RWPE1 (cell line): ENCODE results near the gene ITGA2B.
A peak's percentile ranks its signal among the peaks of the same experiment; 100 is the strongest.

Source experiments
- CTCF ChIA-PET: fragments of 350-600 bp; sonication (Branson Sonifier 250); formaldehyde crosslinking; extraction: SDS; loops from one replicate; lab custom pipeline; 2021; lab: Yijun Ruan, JAX
- POLR2A ChIA-PET: fragments of 400-600 bp; formaldehyde crosslinking; extraction: SDS; loops from one replicate; lab custom pipeline; 2020; ENCODE audit warnings: antibody characterized with exemption; ENCODE audit not compliant: low non-redundant PET; lab: Yijun Ruan, JAX
- DNase-seq: peaks from one replicate; pipeline ENCODE4 v3.0.0; 2012; ENCODE audit warnings: low spot score
- H3K27ac ChIP-seq: fragments of 450-650 bp; 2 replicates; pipeline ENCODE4 v1.5.1; 2017
- TF ChIP-seq, protein P1 (sequence below): fragments of 450-650 bp; conservative IDR thresholded peaks from 2 replicates; pipeline ENCODE4 v1.5.1; 2017; ENCODE audit warnings: low read depth, mild to moderate bottlenecking

ITGA2B gene

DNA sequence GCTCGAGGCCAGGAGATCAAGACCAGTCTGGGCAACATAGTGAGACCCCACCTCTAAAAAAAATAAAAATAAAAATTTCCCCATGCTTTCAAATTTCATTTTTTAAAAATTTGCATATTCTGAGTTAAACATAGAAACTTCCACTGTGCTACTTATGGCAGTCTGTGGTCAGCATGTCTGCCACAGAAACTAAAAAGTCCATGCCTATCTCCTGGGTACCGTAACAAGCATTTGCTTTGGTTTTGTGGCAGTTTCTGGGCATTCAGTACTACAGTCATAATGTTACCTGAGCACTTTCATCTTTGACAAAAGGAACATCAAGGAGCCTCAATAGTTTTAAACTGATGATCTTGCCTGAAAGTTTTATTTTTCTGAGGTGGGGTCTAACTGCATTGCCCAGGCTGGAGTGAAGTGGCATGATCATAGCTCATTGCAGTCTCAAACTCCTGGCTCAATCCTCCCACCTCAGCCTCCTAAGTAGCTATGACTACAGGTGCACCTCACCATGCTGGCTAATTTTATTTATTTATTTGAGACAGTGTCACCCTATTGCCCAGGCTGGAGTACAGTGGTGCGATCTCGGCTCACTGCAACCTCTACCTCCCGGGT, 13.2 kb upstream of the ITGA2B start:
- no peak overlapping the region for H3K27ac ChIP-seq
- no peak for DNase-seq
- TF ChIP-seq, protein P1, sequence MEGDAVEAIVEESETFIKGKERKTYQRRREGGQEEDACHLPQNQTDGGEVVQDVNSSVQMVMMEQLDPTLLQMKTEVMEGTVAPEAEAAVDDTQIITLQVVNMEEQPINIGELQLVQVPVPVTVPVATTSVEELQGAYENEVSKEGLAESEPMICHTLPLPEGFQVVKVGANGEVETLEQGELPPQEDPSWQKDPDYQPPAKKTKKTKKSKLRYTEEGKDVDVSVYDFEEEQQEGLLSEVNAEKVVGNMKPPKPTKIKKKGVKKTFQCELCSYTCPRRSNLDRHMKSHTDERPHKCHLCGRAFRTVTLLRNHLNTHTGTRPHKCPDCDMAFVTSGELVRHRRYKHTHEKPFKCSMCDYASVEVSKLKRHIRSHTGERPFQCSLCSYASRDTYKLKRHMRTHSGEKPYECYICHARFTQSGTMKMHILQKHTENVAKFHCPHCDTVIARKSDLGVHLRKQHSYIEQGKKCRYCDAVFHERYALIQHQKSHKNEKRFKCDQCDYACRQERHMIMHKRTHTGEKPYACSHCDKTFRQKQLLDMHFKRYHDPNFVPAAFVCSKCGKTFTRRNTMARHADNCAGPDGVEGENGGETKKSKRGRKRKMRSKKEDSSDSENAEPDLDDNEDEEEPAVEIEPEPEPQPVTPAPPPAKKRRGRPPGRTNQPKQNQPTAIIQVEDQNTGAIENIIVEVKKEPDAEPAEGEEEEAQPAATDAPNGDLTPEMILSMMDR, result no peak
- ChIA-PET CTCF (interaction anchor here (0.6 kb wide), 1 partner anchor 454 kb away, joined by 3 read pairs; no protein-coding TSS in a partner anchor), POLR2A (interaction anchor here (0.6 kb wide), 1 partner anchor 141 kb away, joined by 3 read pairs; no protein-coding TSS in a partner anchor)

DNA sequence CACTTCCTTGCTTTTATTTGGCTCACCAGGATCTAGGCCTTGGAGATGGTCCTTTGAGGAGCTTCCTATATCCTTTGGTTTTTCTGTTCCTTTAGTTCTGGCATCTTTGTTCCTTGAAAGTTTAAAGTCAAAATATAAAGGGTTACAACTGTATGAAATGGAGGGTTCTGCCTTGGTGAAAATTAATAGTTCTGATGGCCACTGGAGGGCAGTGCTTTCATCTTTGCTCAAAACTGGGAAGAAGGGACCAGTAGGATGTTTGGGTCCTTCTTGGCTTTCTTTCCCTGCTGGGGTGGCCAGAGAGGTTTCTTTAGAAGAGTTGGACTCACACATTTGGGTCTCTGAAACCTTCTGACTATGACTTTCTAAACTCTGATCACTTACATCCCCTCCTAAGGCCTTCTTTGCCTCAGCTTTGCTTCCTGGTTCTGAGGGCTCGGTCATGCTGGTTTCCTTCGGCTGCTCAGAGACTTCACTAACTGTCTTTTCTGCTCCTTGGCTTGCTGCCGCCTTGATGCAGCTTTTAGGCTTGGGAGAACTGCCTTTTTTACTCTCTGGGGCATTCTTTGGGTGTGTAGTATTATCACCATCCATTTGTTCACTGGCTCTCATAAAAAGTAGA, 10.9 kb upstream of the ITGA2B start:
- no peak overlapping the region for H3K27ac ChIP-seq
- TF ChIP-seq, protein P1, result peak; percentile 59
- CTCF ChIA-PET, result interaction anchor here (0.6 to 0.8 kb wide), 3 partner anchors 17 to 367 kb away, joined by 3 to 5 read pairs (median 3); no protein-coding TSS in a partner anchor
- POLR2A ChIA-PET, result no interaction called here
- peak; percentile 20 for DNase-seq

DNA sequence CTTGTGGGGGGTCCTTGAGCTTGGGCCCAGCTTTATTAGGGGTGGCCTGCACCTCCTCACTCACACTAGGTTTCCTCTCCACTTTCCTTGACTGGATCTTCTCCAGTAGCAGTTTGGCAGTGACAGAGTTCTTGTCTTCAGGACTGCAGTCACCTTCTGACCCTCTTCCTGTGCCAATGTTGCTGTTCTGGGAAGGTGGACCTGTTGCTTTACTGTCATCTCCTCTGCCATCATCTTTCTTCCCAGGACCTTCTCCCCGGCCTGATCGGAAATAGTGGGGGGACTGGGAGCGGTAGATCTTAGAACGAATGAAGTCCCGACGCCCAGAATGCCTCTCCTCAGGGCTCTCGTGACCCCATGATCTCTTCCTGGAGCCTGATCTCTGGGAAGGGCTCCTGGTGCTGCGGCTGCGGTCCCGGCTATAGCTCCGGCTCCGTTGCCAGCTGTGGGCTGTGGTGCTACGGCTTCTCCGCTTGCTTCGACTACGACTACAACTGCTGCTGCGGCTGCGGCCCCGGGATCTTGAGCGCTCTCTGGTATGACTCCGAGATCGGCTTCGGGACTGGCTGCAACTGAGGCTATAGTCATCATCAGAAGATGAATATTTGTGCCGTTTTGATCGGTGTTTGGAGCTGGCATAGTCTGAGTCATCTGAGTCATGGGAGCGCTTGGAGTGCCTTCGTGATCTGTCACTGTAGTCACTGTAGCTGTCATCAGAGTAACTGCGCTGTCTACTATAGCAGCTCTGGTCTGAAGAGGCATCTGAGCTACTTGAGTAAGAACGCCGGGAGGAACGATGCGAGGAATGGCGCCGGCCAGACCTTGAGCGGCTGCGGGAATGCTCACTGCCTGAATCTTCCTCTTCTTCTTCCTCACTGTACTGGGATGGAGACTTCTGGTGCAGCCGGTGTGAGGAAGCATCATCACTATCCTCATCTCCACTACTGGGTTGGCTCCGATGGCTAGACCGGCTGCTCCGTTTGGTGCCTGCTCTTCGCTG, 9.5 kb upstream of the ITGA2B start:
- ChIA-PET CTCF (interaction anchor here (0.6 to 0.7 kb wide), 2 partner anchors 19 to 31 kb away, joined by 3 read pairs; no protein-coding TSS in a partner anchor), POLR2A (no interaction called here)
- no peak for DNase-seq
- TF ChIP-seq, protein P1, result no peak
- H3K27ac ChIP-seq, result no peak overlapping the region

DNA sequence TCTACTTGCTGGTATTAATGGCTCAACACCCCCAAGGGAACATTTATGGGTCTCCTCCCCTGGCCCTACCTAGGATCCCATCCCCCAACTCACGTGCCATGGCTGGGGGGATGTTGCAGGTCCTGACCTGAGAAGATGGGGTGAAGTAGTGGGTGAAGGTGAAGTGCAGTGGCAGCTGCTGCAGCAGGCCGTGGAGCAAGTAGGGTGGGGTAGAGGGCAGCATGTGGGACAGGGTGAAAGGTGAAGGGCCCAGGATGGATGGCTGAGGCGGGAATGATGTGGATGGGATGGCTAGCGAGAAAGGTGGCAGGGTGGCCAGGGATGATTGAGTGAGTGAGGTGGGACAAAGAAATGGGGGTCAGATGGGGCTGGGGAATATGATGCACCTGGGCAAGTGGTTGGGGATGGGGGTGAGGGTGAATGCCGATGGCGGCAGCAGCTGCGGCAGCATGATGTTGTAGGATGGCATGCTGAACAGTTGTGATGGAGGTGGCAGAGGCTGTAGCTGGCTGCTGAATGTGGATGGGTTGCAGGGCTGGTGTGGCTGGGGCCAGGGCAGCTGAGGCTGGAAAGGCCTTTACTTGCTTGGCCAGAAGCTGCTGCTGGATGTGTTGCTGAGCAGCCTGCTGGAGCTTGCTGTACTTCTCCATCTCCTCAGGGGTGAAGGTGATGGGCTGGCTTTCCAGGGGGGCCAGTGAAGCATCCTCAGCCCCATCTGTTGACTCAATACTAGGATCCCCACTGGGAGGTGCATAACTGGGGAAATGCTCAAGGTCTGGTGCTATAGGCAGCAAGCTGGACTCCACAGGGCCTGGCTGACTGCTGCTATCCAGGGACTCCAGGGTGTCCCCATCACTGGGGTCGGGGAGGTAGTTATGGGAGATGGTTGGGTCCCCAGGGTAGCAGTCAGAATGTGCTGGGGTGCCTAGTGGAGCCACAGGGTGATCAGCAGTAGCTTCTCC, 8.3 kb upstream of the ITGA2B start:
- TF ChIP-seq, protein P1, result no peak
- no peak overlapping the region for H3K27ac ChIP-seq
- ChIA-PET POLR2A (no interaction called here), CTCF (no interaction called here)
- no peak for DNase-seq

DNA sequence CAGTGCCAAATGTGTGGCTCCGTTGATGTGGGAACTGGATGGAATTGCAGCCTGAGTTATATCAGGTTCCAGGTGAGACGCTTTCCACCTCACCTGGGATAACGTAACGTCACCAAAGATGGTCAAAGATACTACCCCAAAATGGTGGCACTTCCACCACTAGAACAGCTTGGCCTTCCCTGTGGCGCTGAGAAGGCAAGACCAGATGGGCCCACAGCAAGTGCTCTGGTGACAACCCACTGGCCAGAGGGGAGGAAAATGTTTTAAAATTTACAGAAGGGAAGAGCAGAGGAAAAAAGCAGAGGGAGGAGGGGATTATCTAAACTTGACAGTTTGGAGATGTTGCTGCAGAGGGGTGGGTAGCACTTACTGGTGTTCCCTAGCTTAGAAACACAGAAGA, 7.5 kb upstream of the ITGA2B start:
- DNase-seq, result no peak
- CTCF ChIA-PET, result interaction anchor here (0.6 kb wide), 2 partner anchors 10 to 322 kb away, joined by 3 read pairs; no protein-coding TSS in a partner anchor
- POLR2A ChIA-PET, result no interaction called here
- H3K27ac ChIP-seq, result no peak overlapping the region
- TF ChIP-seq, protein P1, result no peak
